GM12801 (cell line): Measurements from ENCODE around the gene CDR2L.

ENCODE experiments used
- CTCF ChIP-seq: IDR thresholded peaks from one replicate; pipeline ENCODE4 v1.5.1; 2011; ENCODE audit warnings: control low read depth; ENCODE audit not compliant: insufficient read length; ENCODE audit errors: extremely low read depth

CDR2L gene

GRCh38 chr17:74990581-74991105, 3.2 kb downstream of the CDR2L start:
- no peak for TF ChIP-seq CTCF

- no peak for TF ChIP-seq CTCF
These were observed 4.8 kb downstream of the CDR2L start for GRCh38 chr17:74992223-74992622.

- TF ChIP-seq CTCF, result no peak
These were observed 7.0 kb downstream of the CDR2L start for GRCh38 chr17:74994440-74994839.

- no peak for TF ChIP-seq CTCF
These were observed 8.4 kb downstream of the CDR2L start for GRCh38 chr17:74995847-74996246.

GRCh38 chr17:74998783-74999182, 11.4 kb downstream of the CDR2L start:
- TF ChIP-seq CTCF, result no peak

GRCh38 chr17:74999523-74999922, 12.1 kb downstream of the CDR2L start:
- TF ChIP-seq CTCF, result no peak

GRCh38 chr17:75001915-75002843, 14.7 kb downstream of the CDR2L start:
- no peak for TF ChIP-seq CTCF
